KOPT-K1 (cell line): ENCODE results near the gene TSPAN1.
"Not testable (repeated sequence)": the region's sequence is repeated elsewhere in the genome, so short reads cannot be mapped to it uniquely, and the experiment has no call there.

Experiments
- H3K27ac ChIP-seq: fragments of 200-600 bp; sonication (generic); 2 replicates; pipeline ENCODE4 v1.5.1; 2016; ENCODE audit warnings: antibody characterized with exemption, mild to moderate bottlenecking, low read depth, low read length; ENCODE audit not compliant: poor library complexity, severe bottlenecking
- H3K36me3 ChIP-seq: fragments of 200-600 bp; sonication (generic); 2 replicates; pipeline ENCODE4 v1.5.1; 2017; ENCODE audit warnings: antibody characterized with exemption, mild to moderate bottlenecking, low read length, moderate library complexity; ENCODE audit not compliant: insufficient read depth
- H3K9me3 ChIP-seq: fragments of 200-600 bp; sonication (generic); 2 replicates; pipeline ENCODE4 v1.5.1; 2017; ENCODE audit warnings: antibody characterized with exemption, low read length, mild to moderate bottlenecking; ENCODE audit not compliant: insufficient read depth, poor library complexity, severe bottlenecking

The TSPAN1 gene

GRCh38 chr1:46210561-46210960 is 35.7 kb downstream of the TSPAN1 start:
- Histone ChIP-seq H3K36me3 (no peaks in the 10 kb centered on the region), H3K9me3 (no peaks in the 10 kb centered on the region)

GRCh38 chr1:46211051-46211450 is 36.2 kb downstream of the TSPAN1 start:
- H3K9me3 ChIP-seq, result no peaks in the 10 kb centered on the region
- no peak overlapping the region for H3K27ac ChIP-seq
- H3K36me3 ChIP-seq, result no peaks in the 10 kb centered on the region

More at GRCh38 chr1:46210561-46210960, 35.7 kb downstream of the TSPAN1 start:
- no peak overlapping the region for H3K27ac ChIP-seq

- H3K27ac ChIP-seq, result no peak overlapping the region
- H3K36me3 ChIP-seq, result no peaks in the 10 kb centered on the region
- no peaks in the 10 kb centered on the region for H3K9me3 ChIP-seq
Observed at GRCh38 chr1:46215504-46215903, 40.6 kb downstream of the TSPAN1 start.

GRCh38 chr1:46218443-46218842 is 43.6 kb downstream of the TSPAN1 start:
- Histone ChIP-seq H3K9me3 (no peaks in the 10 kb centered on the region), H3K27ac (no peak overlapping the region), H3K36me3 (no peaks in the 10 kb centered on the region)

GRCh38 chr1:46219551-46220520 is 44.9 kb downstream of the TSPAN1 start:
- Histone ChIP-seq H3K36me3 (no peaks in the 10 kb centered on the region), H3K27ac (no peak overlapping the region), H3K9me3 (no peaks in the 10 kb centered on the region)

- no peaks in the 10 kb centered on the region for H3K36me3 ChIP-seq
- H3K9me3 ChIP-seq, result no peaks in the 10 kb centered on the region
- H3K27ac ChIP-seq, result no peak overlapping the region
Observed at GRCh38 chr1:46220808-46221207, 45.9 kb downstream of the TSPAN1 start.

- Histone ChIP-seq H3K27ac (no peak overlapping the region), H3K36me3 (no peaks in the 10 kb centered on the region), H3K9me3 (no peaks in the 10 kb centered on the region)
Observed at GRCh38 chr1:46221749-46222148, 46.9 kb downstream of the TSPAN1 start.

- not testable (repeated sequence) for H3K36me3 ChIP-seq, H3K9me3 ChIP-seq
Observed at GRCh38 chr1:46223055-46223454, 48.2 kb downstream of the TSPAN1 start.

GRCh38 chr1:46223472-46223943 is 48.6 kb downstream of the TSPAN1 start:
- Histone ChIP-seq H3K9me3 (no peaks in the 10 kb centered on the region), H3K36me3 (no peaks in the 10 kb centered on the region), H3K27ac (no peak overlapping the region)

More at GRCh38 chr1:46223055-46223454, 48.2 kb downstream of the TSPAN1 start:
- H3K27ac ChIP-seq, result not testable (repeated sequence)

- H3K27ac ChIP-seq, result no peak overlapping the region
- no peaks in the 10 kb centered on the region for H3K9me3 ChIP-seq
- no peaks in the 10 kb centered on the region for H3K36me3 ChIP-seq
Observed at GRCh38 chr1:46224966-46225365, 50.1 kb downstream of the TSPAN1 start.

- H3K9me3 ChIP-seq, H3K27ac ChIP-seq, H3K36me3 ChIP-seq: not testable (repeated sequence)
Observed at GRCh38 chr1:46231231-46231630, 56.3 kb downstream of the TSPAN1 start.
